Adrenal gland (tissue), 5 donors: Measurements from ENCODE around the gene GCNT3.

ENCODE experiments used
- POLR2A ChIP-seq, 2 donors: fragments of 450-650 bp; IDR thresholded peaks; one replicate each; pipeline ENCODE4 v1.6.1; 2017; ENCODE audit warnings: antibody characterized with exemption in 2 of 2, mild to moderate bottlenecking in 2 of 2, moderate library complexity in 1 of 2
- TF ChIP-seq, protein P1 (sequence below), 6 experiments: fragments of 450-650 bp in 4 of 6; fragments of 200-600 bp in 2 of 6; sonication (generic) in 1 of 6; IDR thresholded peaks; 1 replicate in 5 of 6; 2 replicates in 1 of 6; pipeline versions ENCODE4 v1.5.1 to v1.8.0; 2016 to 2021; ENCODE audit warnings: antibody characterized with exemption in 6 of 6, mild to moderate bottlenecking in 2 of 6, moderate library complexity in 1 of 6
- donor health status: DM: no; HTN: no; CAD: no.

DNA sequence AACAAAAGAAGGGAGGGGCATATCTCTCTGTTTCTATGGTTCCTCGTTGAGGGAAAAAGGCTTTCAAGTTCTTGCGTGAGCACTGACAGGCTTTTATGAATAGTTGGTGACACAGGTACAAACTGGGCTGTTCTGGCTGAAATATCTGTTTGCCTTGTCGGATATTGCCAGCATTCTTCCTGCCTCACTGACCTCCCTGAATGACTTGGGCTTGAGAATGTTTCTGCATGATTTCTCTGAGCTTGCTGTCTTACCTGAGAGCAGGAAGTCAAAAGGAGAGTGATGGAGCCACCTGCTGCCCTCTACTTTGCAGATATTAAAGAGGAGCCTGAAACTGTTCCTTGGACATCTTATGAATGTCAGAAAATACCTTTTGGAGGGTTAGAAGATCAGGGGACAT is 4.8 kb downstream of the GCNT3 start:
- TF ChIP-seq, protein P1, sequence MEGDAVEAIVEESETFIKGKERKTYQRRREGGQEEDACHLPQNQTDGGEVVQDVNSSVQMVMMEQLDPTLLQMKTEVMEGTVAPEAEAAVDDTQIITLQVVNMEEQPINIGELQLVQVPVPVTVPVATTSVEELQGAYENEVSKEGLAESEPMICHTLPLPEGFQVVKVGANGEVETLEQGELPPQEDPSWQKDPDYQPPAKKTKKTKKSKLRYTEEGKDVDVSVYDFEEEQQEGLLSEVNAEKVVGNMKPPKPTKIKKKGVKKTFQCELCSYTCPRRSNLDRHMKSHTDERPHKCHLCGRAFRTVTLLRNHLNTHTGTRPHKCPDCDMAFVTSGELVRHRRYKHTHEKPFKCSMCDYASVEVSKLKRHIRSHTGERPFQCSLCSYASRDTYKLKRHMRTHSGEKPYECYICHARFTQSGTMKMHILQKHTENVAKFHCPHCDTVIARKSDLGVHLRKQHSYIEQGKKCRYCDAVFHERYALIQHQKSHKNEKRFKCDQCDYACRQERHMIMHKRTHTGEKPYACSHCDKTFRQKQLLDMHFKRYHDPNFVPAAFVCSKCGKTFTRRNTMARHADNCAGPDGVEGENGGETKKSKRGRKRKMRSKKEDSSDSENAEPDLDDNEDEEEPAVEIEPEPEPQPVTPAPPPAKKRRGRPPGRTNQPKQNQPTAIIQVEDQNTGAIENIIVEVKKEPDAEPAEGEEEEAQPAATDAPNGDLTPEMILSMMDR (IDR thresholded peaks at IDR 0.05), result no peak
- TF ChIP-seq POLR2A (IDR thresholded peaks at IDR 0.05), result no peak
